NT2/D1 (cell line): ENCODE data around the gene TECPR2.
"Not testable (repeated sequence)": the region's sequence is repeated elsewhere in the genome, so short reads cannot be mapped to it uniquely, and the experiment has no call there.

Source experiments
- SUZ12 ChIP-seq: IDR thresholded peaks from 2 replicates; pipeline ENCODE4 v1.6.1; 2011; ENCODE audit not compliant: insufficient read length, insufficient read depth; ENCODE audit errors: extremely low read depth
- YY1 ChIP-seq: IDR thresholded peaks from 2 replicates; pipeline ENCODE4 v1.6.1; 2011; ENCODE audit not compliant: insufficient read length, insufficient read depth
- ZNF274 ChIP-seq: IDR thresholded peaks from 2 replicates; pipeline ENCODE4 v1.6.1; 2011; ENCODE audit warnings: mild to moderate bottlenecking, low read depth, low read length

DNA sequence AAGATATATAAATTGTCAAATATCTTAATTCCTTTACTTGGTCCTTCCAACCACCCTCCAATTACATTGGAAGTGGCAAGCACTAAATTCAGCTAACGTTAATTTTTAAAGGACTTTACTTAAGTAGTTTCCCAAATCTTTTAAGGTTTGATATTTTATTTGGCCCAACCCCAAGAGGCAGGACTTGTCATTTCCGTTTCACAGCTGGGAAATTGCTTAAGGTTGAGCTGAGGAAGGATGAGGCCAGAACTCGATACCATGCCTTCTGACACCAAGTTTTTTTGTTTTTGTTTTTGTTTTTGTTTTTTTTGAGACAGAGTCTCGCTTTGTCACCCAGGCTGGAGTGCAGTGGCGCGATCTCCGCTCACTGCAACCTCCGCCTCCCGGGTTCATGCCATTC is 11.1 kb upstream of the TECPR2 start:
- TF ChIP-seq YY1, ZNF274, SUZ12: not testable (repeated sequence)
